Measurements from ENCODE around the gene EXOSC2. TPM values are rescaled to one million over a fixed set of nuclear protein-coding genes. Genes with fewer than 3 reads are reported as not detected.

Gene EXOSC2
- total and polyA plus RNA-seq, 2 of the 8 experiments (the other 6 are each of a cell fraction or from before 2014, with no cell fraction given) = 47.8 to 93.6 TPM

GRCh38 chr9:130692321-130692720, 1.3 kb upstream of the EXOSC2 start (continued):
- TF ChIP-seq GABPA (IDR thresholded peaks at IDR 0.05; ENCODE audit: borderline replicate concordance, insufficient read depth, low read length) (peak; percentile 79; the same call in 1 of the 2 replicates), CHD2 (IDR thresholded peaks at IDR 0.05; ENCODE audit: low read length) (no peak), HDAC2 (IDR thresholded peaks at IDR 0.05; ENCODE audit: borderline replicate concordance in 1 of 2, low read depth in 2 of 2, low read length in 2 of 2) (no peak), SIX5 (IDR thresholded peaks at IDR 0.05; ENCODE audit: low read depth, low read length) (no peak), POLR2AphosphoS5 (IDR thresholded peaks at IDR 0.05; ENCODE audit: low read depth, low read length) (no peak), SIN3A (conservative IDR thresholded peaks at IDR 0.05 in 1 of 2, IDR thresholded peaks at IDR 0.05 in 1 of 2; ENCODE audit: low read depth in 1 of 2, low read length in 2 of 2) (0 out of 4 replicates have a peak, but pooled peaks have one; percentile 50 to 75), HDAC6 (IDR thresholded peaks at IDR 0.05; ENCODE audit: low read depth, low read length) (no peak), CBX5 (IDR thresholded peaks at IDR 0.05; ENCODE audit: low read depth, low read length) (no peak), E2F6 (IDR thresholded peaks at IDR 0.05) (peak; percentile 60; the same call in 1 of the 2 replicates), CREB1 (IDR thresholded peaks at IDR 0.05) (peak; percentile 59), CEBPB (IDR thresholded peaks at IDR 0.05; ENCODE audit: low read depth, low read length) (no peak), NANOG (IDR thresholded peaks at IDR 0.05; ENCODE audit: insufficient read depth, low read depth, low read length, poor library complexity, severe bottlenecking) (no peak), SUZ12 (IDR thresholded peaks at IDR 0.05; ENCODE audit: low read length) (no peak), JUN (IDR thresholded peaks at IDR 0.05; ENCODE audit: low read depth, low read length) (no peak), TAF1 (IDR thresholded peaks at IDR 0.05; ENCODE audit: low read depth, low read length) (peak; percentile 61; the same call in 1 of the 2 replicates), ATF2 (IDR thresholded peaks at IDR 0.05; ENCODE audit: low read length) (no peak), TEAD4 (IDR thresholded peaks at IDR 0.05; ENCODE audit: low read depth, low read length) (no peak), POU5F1 (IDR thresholded peaks at IDR 0.05; ENCODE audit: low read depth, low read length) (no peak), GTF2F1 (IDR thresholded peaks at IDR 0.05; ENCODE audit: borderline replicate concordance, low read depth, low read length) (no peak), KDM5A (IDR thresholded peaks at IDR 0.05; ENCODE audit: low read length) (no peak), TAF7 (optimal IDR thresholded peaks at IDR 0.05; ENCODE audit: borderline replicate concordance, low read depth, low read length) (no peak), BCL11A (IDR thresholded peaks at IDR 0.05; ENCODE audit: low read depth in 2 of 2, low read length in 2 of 2) (no peak), EP300 (IDR thresholded peaks at IDR 0.05; ENCODE audit: borderline replicate concordance in 1 of 2, low read depth in 2 of 2, low read length in 2 of 2) (no peak), SP1 (IDR thresholded peaks at IDR 0.05; ENCODE audit: low read depth, low read length) (no peak)

Data from H1 (cell line).